GM12865 (cell line): ENCODE results near the gene RPS26.

Source experiments
- DNase-seq: peaks from one replicate; pipeline ENCODE4 v3.0.0; 2010; ENCODE audit warnings: low read depth
- H3K4me3 ChIP-seq: 2 replicates; pipeline ENCODE4 v1.5.1; 2011; ENCODE audit warnings: mild to moderate bottlenecking, low read depth, low read length, control low read depth
- TF ChIP-seq, protein P1 (sequence below): IDR thresholded peaks from 2 replicates; pipeline ENCODE4 v1.5.1; 2011; ENCODE audit warnings: low read length, control low read depth, low read depth, inconsistent platforms; ENCODE audit not compliant: insufficient read depth; ENCODE audit errors: missing control alignments

Gene RPS26

DNA sequence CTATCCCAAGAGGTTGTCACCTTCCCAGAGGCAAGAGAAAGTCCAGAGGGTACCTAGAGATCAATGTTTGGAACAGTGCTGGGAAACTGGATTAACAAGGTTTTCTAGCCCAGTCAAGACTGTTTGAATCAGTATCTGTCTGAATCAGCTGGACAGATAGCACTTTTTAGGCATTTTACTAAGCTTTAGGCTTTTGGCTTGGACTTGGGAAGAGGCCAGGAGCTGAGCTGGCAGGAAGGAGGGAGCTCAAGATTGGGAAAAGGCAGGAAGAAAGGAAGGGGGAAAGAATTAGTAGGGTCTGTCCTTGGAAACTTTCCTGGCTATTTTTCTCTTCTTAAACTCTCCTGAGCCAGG, 12.6 kb upstream of the RPS26 start:
- no peak for DNase-seq
- TF ChIP-seq, protein P1, sequence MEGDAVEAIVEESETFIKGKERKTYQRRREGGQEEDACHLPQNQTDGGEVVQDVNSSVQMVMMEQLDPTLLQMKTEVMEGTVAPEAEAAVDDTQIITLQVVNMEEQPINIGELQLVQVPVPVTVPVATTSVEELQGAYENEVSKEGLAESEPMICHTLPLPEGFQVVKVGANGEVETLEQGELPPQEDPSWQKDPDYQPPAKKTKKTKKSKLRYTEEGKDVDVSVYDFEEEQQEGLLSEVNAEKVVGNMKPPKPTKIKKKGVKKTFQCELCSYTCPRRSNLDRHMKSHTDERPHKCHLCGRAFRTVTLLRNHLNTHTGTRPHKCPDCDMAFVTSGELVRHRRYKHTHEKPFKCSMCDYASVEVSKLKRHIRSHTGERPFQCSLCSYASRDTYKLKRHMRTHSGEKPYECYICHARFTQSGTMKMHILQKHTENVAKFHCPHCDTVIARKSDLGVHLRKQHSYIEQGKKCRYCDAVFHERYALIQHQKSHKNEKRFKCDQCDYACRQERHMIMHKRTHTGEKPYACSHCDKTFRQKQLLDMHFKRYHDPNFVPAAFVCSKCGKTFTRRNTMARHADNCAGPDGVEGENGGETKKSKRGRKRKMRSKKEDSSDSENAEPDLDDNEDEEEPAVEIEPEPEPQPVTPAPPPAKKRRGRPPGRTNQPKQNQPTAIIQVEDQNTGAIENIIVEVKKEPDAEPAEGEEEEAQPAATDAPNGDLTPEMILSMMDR, result no peak
- no peak overlapping the region for H3K4me3 ChIP-seq

DNA sequence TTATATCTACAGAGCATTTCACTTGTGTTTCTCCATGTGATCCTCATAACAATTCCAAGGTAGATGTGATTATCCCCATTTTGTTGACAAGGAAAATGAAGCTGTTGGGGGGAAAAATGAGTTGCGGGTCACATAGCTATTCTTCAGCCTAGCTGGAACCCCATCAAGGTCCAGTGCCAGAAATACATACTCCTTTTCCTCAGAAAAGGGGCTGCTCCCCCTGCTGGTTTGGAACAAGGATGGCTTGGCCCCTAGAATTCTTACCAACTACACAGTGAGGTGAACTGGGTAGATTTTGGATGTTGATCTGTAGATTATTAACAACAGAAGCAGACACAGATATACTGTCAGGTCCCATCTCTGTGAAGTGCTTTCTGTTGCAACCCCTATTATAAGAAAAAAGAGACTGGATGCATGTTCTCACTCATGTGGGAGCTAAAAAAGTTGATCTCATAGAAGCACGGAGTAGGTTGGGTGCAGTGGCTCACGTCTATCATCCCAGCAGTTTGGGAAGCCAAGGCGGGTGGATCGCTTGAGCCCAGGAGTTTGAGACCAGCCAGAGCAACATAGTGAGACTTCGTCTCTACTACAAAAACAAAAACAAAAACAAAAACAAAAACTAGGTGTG, 11.9 kb upstream of the RPS26 start:
- peak; percentile 63 for DNase-seq
- H3K4me3 ChIP-seq, result no peak overlapping the region
- TF ChIP-seq, protein P1, result peak; percentile 69

DNA sequence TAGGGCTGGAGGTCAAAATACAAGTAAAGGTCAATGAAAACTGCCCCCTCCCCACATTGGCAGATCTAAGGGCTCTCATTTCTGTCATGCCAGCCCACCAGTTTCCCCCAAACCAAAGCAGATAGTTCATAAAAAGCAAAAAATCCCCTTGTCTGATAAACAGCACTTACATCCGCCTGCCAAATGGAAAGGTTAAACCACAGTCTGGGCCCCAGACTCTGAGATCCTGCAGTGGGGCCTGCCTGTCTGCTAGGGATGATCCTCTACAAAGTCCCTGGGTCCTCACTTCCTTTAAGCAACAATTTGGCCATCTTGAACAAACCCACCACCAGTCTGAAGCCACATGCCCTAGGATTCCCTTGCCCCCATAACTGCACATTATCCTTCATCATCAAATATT, 9.7 kb upstream of the RPS26 start:
- DNase-seq, result no peak
- no peak overlapping the region for H3K4me3 ChIP-seq
- TF ChIP-seq, protein P1, result no peak

DNA sequence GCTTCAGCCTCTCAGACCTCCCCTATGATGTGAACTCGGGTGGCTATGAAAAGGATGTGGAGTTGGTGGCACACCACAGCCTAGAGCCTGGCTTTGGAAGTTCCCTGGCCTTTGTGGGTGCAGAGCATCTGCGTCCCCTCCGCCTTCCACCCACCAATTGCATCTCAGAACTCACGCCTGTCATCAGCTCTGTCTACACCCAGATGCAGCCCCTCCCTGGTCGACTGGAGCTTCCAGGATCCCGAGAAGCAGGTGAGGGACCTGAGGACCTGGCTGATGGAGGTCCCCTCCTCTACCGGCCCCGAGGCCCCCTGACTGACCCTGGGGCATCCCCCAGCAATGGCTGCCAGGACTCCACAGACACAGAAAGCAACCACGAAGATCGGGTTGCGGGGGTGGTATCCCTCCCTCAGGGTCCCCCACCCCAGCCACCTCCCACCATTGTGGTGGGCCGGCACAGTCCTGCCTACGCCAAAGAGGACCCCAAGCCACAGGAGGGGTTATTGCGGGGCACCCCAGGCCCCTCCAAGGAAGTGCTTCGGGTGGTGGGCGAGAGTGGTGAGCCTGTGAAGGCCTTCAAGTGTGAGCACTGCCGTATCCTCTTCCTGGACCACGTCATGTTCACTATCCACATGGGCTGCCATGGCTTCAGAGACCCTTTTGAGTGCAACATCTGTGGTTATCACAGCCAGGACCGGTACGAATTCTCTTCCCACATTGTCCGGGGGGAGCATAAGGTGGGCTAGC, 7.0 kb upstream of the RPS26 start:
- no peak overlapping the region for H3K4me3 ChIP-seq
- TF ChIP-seq, protein P1, result no peak
- no peak for DNase-seq

DNA sequence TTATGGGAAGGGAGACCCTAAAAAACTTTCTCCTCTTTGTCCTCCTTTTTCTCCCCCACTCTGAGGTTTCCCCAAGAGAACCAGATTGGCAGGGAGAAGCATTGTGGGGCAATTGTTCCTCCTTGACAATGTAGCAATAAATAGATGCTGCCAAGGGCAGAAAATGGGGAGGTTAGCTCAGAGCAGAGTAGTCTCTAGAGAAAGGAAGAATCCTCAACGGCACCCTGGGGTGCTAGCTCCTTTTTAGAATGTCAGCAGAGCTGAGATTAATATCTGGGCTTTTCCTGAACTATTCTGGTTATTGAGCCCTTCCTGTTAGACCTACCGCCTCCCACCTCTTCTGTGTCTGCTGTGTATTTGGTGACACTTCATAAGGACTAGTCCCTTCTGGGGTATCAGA, 4.6 kb upstream of the RPS26 start:
- TF ChIP-seq, protein P1, result no peak
- DNase-seq, result no peak
- no peak overlapping the region for H3K4me3 ChIP-seq

DNA sequence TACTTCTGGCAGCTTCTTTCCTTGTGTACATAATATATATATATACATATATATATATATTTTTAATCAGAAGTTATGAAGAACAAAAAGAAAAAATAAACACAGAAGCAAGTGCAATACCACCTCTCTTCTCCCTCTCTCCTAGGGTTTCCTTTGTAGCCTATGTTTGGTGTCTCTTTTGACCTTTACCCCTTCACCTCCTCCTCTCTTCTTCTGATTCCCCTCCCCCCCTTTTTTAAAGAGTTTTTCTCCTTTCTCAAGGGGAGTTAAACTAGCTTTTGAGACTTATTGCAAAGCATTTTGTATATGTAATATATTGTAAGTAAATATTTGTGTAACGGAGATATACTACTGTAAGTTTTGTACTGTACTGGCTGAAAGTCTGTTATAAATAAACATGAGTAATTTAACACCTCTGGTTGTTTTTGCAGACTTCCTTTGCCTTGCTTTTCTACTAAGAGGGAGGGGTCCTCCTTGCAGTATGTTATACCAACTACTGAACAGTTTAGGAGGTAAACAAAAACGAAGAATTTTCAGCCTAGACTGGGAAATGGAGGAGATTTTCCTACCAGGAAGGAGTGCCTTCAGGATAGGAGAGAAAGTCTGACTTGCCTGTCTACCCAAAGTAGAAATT, 3.6 kb upstream of the RPS26 start:
- no peak for DNase-seq
- TF ChIP-seq, protein P1, result no peak
- no peak overlapping the region for H3K4me3 ChIP-seq
